ENCODE results near the gene CRYGN.

Gene CRYGN

DNA sequence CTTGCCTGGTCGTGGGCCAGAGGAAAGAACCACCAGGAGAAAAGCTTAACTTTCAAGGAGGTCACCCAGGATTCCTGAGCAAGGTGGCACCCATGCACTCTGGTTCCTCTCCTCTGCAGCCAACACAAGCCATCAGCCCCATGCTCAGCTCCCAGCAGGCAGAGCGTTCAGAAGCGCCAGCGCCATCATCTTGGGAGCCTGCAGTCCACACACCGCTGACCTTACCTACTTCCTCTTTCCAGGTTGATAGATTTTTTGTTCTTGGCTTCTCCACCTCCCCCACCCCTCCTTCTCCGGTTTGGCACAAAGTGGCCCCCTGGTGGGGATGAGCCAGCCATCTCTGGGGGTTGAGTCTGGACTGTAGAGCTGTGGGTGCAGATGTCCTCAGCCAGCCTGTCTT lies 28.4 kb downstream of the CRYGN start:
- Histone ChIP-seq H3K27ac (no peak overlapping the region), H3K27me3 (replicated peaks) (peaks cover 52% of the 10 kb centered on the region), H3K4me3 (ENCODE audit: low read depth, low read length) (no peak overlapping the region), H3K36me3 (replicated peaks) (no peaks in the 10 kb centered on the region)
- peak; percentile 27 for TF ChIP-seq CTCF (IDR thresholded peaks at IDR 0.05; ENCODE audit: low read depth, low read length, missing control alignments)
- in situ Hi-C loops (cut with HindIII; ENCODE audit: low pct_ligation_motif_present, low sequenced_read_pairs) = no loop called here
- no peak for DNase-seq

DNA sequence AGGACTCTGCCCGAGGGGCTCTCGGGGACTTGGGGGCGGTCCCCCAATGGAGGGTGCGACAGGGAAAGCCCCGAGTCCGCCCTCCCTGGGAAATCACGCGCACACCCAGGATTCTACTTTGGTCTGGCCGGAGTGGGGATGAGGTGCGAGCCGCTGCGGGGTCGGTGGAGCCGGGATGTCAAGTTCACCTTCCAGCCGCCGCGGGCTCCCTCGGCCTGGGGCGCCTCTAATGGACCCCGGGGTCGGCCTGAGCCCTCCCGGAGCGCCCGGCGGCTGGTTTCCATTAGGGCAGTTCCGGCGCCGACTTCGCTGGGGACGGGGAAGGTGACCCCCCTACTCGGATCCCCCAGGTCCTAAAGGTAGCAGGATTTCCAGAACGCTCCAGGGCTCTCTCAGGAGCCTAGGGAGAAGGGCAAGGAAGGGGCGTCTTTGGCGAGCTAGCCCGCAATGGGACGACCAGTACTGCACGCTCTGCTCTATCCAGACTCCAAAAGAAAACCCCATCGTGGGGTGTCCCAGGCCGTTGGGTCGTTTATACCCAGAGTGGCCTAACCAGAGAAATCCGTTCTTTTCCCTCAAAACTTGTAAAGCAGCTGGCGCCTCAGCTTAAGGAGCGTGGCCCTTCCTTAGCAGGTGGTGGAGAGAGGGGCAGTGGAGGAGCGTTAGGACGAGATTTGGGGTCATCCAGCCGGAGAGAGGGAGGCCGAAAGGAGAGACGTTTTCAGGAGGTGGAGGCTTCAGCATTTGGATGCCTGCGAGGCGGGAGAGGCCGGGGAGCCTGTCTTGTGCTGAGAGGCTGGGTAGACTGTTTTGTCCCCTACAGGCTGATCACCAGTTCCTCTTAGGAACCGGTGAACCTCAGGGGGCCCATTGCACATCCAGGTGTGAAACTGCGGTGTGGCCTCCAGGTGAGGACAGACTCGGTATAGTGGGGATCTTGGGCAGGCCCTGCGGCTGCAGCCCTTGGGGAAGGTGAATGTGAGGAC lies 29.2 kb downstream of the CRYGN start:
- no peak for DNase-seq
- Histone ChIP-seq H3K36me3 (replicated peaks) (no peaks in the 10 kb centered on the region), H3K27ac (no peak overlapping the region), H3K27me3 (replicated peaks) (peaks cover 51% of the 10 kb centered on the region), H3K4me3 (ENCODE audit: low read depth, low read length) (peak overlapping the region; percentile 44)
- no peak for TF ChIP-seq CTCF (IDR thresholded peaks at IDR 0.05; ENCODE audit: low read depth, low read length, missing control alignments)
- in situ Hi-C loops (cut with HindIII; ENCODE audit: low pct_ligation_motif_present, low sequenced_read_pairs) = no loop called here

DNA sequence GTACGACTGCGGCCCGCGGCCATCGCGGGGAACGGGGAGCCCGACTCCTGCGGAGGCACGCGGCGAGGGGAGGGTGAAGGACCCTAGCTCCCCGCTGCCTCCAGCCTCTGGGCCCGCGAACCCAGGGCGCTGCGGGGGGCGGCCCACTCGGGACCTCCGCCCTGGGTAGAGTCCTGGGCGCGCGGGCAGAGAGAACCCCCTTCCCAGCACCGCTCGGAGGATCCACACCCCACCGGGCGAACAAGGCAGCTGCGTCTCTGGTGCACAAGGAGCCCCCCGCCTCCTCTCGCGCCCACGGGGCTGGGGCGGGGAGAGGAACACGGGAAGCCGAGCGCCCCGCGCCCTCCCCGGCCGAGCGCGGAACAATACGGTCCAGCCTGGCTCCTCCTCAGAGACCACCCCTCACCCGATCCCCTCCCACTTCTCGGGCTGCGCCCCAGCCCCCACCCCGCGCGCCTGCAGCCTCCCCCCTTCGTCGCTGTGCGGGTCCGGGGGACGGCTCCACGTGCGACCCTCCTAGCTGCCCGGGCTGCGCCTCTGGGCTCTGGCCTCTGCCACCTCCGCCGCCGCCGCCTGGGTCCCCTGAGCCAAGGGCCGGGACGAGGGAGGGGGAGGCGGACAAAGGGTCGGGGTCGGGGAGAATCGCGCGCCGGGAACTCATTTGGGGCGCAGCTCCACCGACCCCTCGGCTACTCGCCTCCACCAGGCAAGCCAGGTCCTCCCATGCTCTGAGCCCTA lies 30.1 kb downstream of the CRYGN start, which contains the start of gene WDR86:
WDR86 (minus strand) TSS at position 372 of the 738 bp plus-strand sequence. CDS start 449 bp downstream, outside the sequence.
- no peak for TF ChIP-seq CTCF (IDR thresholded peaks at IDR 0.05; ENCODE audit: low read depth, low read length, missing control alignments)
- no peak within 1 kb of the TSS for H3K27ac ChIP-seq
- H3K4me3 ChIP-seq (ENCODE audit: low read depth, low read length) = peak within 1 kb of the TSS; percentile 44
- H3K27me3 ChIP-seq (replicated peaks) = peaks cover 51% of the 10 kb centered on the region
- no peaks in the 10 kb centered on the region for H3K36me3 ChIP-seq (replicated peaks)
- in situ Hi-C loops (cut with HindIII; ENCODE audit: low pct_ligation_motif_present, low sequenced_read_pairs) = no loop called here
- DNase-seq = no peak

GRCh38 chr7:151408839-151409666 lies 30.9 kb downstream of the CRYGN start:
- DNase-seq = no peak
- TF ChIP-seq CTCF (IDR thresholded peaks at IDR 0.05; ENCODE audit: low read depth, low read length, missing control alignments) = peak; percentile 0
- Histone ChIP-seq H3K27ac (no peak overlapping the region), H3K27me3 (replicated peaks) (peaks cover 51% of the 10 kb centered on the region), H3K4me3 (ENCODE audit: low read depth, low read length) (peak overlapping the region; percentile 20), H3K36me3 (replicated peaks) (no peaks in the 10 kb centered on the region)
- in situ Hi-C loops (cut with HindIII; ENCODE audit: low pct_ligation_motif_present, low sequenced_read_pairs) = no loop called here

DNA sequence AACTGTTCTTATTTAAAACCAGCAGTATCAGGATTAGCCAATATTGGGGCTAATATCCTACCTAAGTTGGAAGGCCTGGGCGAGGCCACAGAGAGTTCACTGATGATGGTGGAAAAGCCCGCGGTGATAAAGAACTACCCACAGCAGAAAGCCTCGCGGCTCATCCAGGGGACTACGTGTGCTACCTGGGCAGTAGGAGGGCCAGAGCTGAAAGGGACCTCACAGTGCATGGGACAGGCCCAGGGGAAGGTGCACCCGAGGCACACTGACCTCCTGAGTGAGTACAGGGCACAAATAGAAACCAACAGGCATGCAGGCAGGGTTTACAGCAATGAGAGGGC lies 31.5 kb downstream of the CRYGN start:
- H3K27me3 ChIP-seq (replicated peaks) = peaks cover 49% of the 10 kb centered on the region
- H3K27ac ChIP-seq = no peak overlapping the region
- TF ChIP-seq CTCF (IDR thresholded peaks at IDR 0.05; ENCODE audit: low read depth, low read length, missing control alignments) = no peak
- in situ Hi-C loops (cut with HindIII; ENCODE audit: low pct_ligation_motif_present, low sequenced_read_pairs) = no loop called here
- DNase-seq = no peak
- no peak overlapping the region for H3K4me3 ChIP-seq (ENCODE audit: low read depth, low read length)
- no peaks in the 10 kb centered on the region for H3K36me3 ChIP-seq (replicated peaks)

Measured in brain microvascular endothelial cell (primary cell).